Endometrium (tissue), 2 donors: ENCODE data around the gene ARHGDIB.
A peak's percentile ranks its signal among the peaks of the same experiment; 100 is the strongest.

Experiments used
- FAIRE-seq: peaks from 2 replicates; lab custom pipeline; 2012; peaks lifted over from hg19 to GRCh38; lab: Jason Lieb, UNC
- donor health status: control.
- donor health status: control.

The ARHGDIB gene

DNA sequence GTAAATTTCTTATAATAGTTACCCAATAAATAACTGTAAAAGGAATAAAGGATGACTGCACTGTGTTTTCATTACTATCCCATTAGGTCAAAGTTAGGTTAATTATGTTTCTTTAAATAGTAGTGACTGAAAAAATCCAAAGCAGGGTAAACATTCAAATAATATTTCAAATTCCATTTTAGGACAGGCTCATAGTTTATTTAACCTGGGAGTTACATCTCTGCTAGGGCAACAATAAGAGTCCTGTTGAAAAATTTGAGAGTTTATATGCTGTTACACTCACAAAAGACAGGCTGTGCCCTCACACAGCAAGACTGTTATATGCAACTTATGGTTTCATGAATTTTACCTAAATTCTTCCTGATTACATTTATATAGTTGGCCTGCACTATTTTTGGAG, 31.1 kb downstream of the ARHGDIB start:
- peak; percentile 96 for FAIRE-seq

DNA sequence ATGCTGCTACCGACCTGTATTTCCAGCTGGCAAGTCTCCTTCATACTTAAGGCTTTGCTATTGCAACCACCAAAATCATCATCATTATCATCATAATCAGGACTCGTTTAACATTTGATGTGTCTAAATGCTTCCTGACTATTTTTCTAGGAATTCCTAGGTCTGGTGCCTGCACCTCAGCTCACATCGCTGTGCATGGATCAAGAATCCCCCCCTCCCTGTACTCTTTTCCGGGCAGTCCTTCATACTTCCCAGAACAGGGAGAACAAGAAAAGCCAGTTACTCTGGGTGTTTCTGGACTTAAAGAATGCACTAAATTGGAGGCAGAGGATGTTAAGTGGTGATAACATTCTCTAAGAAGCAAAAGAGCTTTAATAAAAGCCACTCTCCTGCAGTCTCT, 32.5 kb downstream of the ARHGDIB start:
- peak; percentile 86 for FAIRE-seq

DNA sequence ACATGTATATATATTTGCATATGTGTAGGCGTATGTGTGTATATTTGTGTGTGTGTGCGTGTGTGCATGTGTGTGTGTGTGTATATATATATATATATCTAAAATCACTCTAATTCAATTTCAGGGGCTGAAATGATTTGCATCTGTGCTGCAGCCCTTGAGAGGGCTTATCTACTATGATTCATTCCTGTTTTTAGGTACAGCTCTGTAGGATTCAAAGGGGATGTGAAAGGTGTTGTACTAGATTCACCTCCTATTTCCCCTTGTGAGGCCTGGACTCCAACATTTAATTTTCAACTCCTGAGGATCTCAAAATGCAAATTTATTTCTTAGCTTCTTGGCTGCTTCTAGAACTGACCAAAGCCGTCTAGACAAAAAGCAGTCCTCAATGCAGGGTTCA, 34.1 kb downstream of the ARHGDIB start:
- FAIRE-seq: no peak

DNA sequence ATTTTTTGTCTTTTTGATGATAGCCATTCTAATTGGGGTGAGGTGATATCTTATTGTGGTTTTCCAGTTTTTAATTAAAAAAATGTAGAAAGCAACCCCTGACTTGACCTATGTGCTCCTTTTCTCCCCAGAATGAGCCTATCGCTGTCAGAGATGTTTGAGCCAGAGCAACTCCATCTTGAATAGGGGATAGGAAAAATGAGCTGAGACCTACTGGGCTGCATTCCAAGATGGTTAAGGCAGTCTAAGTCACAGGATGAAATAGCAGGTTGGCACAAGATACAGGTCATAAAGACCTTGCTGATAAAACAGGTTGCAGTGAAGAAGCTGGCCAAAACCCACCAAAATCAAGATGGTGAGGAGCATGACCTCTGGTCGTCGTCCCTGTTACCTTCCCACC, 36.9 kb downstream of the ARHGDIB start:
- no peak for FAIRE-seq

DNA sequence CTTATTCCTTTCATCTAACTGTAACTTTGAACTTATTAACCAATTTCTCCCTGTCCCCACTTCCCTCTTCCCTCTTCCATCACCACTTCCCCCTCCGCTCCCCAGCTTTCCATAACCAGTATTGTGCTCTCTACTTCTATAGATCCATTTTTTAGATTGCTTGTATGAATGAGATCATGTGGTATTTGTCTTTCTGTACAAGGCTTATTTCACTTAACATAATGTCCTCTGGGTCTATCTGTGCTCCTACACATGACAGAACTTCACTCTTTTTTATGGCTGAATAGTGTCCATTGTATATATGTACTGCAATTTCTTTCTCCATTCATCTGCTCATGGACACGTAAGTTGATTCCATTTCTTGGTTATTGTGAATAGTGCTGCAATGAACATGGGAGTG, 37.5 kb downstream of the ARHGDIB start:
- FAIRE-seq: no peak

DNA sequence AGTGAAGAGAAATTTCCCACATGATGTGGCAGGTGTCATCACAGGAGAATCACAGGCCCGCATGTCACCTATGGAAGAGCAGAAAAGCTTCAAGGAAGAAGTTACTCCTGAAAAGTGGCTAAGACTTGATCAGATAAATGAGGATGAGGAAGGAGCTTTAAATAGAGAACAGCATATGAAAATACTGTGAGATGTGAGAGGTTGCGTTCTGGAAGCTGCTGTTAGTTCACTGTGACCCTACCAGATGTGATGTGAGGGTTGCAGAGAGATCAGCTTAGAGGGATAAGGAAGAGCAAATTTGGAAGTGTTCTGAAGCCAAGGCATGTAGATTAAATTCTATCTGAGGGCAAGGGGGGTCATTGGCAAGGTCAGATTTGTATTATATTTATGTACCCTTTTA, 40.2 kb downstream of the ARHGDIB start:
- FAIRE-seq: no peak

DNA sequence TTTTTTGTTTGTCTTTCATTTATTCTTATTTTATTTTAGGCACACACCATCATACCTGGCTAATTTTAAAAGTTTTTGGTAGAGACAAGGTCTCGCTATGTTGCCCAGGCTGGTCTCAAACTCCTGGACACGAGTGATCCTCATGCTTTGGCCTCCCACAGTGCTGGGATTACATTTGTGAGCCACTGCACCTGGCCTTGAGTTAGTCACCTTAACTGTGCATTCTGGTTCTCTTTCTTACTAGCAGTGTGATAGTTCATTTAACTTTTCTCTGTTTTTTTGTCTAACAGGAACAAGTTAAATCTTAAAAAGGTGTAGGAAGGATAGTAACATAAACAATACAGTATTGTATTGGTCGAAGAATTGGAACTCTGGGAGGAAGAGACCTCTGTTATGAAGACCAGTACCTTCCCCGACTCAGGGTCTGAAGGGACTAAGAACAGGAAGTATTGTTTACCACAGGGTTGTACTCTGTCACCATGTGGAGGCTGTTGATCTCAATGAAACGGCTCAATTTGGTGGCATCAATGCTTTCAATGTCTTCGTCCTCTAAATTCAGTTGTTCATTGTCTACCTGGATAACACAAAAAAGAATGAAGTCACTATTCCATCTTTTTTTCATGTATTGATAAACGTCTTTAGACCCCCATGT, 40.8 kb downstream of the ARHGDIB start:
- no peak for FAIRE-seq

DNA sequence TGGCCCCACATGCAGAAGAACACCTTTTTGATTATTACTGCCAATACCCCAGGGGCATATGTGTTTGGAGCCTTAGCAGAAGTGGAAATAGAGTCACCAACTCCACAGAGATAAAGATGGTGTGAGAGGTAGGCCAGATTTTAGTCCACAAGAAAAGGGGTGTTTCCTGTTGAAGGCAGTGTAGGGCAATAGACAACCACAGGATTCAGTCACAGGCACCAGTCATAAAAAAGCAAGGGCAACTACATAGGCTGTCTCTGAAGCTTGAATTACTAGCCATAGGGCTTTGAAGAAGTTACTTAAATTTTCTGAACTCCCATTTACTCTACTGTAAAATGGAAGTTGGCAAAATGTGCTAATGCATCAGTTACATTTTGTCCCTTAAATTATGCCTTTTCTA, 41.9 kb downstream of the ARHGDIB start:
- FAIRE-seq: no peak

DNA sequence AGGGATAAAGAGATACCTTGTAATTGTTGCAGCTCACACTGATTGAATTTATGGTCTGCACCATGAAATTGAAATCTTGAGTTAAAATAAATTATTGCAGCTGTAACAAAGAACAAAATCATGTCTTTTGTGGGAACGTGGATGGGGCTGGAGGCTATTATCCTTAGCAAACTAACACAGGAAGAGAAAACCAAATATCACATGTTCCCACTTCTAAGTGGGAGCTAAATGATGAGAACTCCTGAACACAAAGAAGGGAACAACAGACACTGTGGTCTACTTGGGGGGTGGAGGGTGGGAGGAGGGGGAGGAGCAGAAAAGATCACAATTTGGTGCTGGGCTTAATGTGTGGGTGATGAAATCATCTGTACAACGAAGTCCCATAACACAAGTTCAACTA, 45.7 kb downstream of the ARHGDIB start:
- FAIRE-seq: no peak

DNA sequence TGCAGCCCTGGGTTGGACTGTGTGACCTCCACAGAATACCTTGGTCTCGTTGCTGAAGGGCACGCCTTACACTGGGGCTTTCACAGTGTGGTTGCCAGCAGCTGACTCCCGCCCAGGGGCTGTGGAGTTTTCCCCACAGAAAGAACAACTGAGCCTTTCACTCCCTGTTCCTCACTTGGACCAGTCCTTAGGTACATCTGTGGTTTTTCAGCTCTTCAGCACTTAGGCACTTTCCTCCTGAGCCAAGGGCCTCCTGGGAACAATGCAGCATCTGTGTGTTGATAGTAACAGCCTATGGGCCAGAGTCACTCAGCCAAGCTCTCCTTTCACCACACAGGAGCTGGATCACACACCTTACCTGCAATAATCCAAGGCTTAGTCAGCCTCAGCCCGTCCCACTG, 48.0 kb downstream of the ARHGDIB start:
- FAIRE-seq: no peak

DNA sequence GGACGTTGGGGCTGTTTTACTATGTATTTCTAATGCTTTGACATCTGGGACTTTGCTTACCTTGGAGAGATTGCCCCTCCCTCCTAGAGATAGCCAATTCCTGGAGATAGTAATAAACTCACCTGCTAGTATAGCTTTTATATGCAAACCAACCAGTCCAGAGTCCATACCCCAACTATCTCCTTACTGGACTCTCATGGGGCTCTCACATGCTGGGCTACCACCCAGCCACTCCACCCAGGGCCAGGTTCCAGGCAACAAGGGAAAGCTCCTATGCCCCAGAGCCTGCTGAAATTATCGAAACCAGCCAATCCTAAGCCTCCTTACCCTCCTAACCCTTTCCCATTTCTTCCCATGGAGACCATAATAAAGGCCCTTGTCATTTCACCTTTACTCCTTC, 50.3 kb downstream of the ARHGDIB start:
- no peak for FAIRE-seq

DNA sequence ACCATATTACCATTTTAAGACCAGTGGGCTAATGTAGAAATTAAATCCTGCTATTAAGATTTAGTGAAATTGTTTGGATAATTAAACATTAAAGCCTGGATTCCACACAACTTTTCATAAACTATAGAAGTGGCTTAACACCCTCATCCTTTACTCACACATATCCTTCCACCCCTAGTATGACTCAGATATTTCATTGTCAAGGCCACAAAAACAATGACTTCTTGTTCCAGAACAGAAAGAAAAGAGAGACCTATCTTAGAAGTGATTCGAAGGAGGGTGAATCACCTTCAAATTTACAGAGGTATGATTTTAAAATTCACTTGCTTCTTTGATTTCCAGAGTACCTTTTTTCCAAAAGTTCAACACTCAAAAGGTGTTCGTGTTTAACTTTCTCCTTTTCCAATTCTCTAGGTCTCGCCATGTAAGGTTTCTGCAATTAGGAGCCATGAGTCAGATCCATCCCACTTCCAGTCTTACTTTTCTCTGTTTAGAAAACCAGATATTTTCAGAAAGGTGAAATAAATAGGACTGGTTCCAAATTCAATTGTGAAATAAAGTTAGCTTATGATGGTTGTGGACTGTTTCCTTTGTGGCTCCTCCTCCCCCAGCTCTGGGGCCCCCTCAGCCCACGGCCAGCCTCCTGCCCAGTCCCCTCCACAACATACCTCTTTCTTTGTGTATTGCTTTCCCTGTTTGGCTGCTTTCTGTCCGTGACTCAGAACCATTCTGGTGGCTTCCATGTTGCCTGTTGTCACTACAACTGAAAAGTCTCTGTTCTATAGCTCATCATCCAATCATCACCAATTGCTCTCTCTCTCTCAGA, 51.1 kb downstream of the ARHGDIB start:
- FAIRE-seq: no peak

DNA sequence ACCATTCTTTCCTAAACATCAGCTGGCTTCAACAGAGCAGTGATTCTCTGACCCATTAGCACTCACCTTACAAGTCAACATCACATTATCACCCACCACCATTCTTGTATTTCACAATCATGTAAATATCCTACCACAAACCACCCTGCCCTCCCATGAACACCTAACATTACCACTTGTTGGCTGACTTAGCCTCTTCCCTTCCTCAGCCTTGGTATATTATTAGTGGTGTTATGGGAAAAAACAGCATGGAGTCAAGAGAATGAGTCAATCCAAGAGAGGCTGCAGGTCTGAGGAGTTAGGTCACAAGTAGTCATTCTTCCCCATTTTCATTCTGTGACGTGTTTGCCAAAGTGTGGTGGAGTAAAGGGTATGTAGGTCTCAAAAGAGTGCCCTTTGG, 53.4 kb downstream of the ARHGDIB start:
- no peak for FAIRE-seq

DNA sequence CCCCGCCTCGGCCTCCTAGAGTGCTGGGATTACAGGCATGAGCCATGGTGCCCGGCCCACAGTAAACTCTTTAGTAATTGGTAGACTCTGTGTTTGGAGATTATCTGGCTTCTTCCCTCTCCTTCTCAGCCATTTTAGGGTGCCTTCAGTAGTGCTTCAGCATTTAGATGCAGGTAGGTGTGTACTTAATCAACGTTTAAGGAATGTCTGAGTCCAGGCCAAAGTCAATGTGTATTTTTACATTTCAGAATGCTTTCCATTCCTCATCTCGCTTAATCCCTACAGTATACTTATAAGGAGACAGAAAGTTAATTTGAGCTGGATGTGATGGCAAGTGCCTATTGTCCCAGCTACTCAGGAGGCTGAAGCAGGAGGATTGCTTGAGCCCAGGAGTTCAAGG, 55.3 kb downstream of the ARHGDIB start:
- no peak for FAIRE-seq

DNA sequence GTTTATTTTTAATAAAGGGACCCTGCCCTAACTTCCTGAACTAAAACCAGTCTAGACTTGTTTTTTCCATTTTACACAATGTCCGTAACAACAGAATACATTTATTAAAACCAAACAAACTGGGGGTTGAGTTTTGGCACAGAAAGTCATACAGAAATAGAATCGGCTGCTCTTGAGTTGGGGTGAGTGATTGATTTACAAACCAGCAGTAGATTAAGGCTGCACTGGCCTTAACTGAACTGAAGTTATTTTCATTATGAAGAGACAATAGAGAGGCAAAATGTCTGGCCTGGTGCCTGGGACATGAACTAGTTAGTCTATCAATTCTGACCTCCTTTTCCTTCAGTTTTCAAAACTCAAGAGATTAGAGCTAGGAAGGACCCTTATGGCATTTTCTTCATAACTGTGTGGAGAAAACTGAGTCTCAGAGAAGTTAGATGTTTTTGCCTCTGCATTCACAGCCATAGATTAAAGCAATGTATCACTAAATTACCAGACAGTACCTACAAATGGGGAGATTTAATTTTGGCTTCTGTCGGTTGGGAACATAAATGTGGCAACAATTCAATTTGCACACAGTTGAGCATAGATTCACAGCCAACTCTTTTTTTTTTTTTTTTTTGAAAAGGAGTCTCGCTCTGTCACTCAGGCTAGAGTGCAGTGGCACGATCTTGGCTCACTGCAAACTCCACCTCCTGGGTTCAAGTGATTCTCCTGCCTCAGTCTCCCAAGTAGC, 56.0 kb downstream of the ARHGDIB start:
- no peak for FAIRE-seq

DNA sequence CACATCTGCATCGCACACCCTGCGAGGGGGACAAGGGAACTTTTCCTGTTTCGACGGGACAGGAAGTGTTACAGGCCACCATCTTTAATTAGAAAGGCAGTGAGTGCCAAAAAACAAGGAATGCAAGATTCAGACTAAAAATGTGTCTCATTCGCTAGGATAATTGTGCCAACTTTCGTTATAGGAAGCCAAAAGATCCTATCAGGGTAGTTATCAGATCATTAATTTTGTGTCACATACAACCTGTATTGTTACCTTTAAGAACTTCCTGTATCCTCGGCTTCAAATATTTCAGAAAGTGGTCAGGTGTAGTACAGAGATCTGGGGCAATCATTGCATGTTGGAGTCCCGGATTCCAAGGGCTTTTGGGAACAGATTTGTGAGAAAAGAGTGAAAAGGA, 56.5 kb downstream of the ARHGDIB start:
- FAIRE-seq: no peak

DNA sequence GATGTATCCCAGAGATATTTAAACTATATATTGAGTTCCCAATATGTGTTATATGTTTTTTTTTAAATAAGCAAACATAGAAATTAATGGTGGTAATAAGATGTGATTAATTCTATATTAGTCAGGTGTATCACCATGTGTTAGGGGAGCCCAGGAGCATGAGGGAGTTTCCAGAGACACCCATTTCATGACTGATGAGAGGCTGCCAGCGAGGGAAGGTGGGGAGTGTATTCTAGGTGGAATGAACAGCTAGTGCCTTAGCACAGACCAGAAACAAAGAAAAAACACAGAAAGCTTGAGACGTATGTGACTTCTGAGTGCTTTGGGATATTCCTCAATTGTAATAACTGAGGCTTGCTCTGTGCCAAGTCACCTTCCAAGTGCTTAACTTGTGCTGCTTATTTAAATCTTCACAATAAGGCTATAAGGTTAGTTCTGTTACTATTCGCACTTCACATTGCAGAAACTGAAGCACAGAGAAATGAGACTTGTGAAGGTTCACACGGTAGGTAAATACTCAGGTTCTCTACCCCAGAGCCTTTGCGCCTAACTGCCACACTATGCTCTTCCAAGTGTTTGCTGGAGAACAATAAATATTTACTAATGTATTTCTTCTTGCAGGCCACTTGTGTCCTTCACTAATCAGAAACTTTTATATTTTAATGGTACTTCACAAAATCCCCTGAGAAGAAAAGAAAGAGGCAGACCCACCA, 57.9 kb downstream of the ARHGDIB start:
- no peak for FAIRE-seq

DNA sequence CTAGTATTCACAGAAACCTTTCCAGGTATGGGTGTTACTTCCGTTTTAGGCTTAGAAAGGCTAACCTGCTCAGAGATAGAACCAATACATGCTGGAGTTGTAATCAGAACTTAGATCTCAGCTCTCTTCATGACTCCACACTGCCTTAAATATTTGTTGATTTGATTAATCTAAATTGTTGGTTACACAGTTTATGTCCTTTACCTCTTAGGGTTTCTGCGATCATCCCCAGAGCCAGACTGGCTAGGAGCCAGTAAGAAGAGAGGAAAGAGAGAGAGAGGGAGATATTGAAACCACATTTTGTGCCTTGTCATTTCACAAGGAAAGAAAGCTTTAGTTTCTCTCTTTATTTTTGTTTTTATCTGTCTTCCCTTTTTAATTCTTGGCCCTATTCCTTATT, 58.9 kb downstream of the ARHGDIB start:
- no peak for FAIRE-seq

DNA sequence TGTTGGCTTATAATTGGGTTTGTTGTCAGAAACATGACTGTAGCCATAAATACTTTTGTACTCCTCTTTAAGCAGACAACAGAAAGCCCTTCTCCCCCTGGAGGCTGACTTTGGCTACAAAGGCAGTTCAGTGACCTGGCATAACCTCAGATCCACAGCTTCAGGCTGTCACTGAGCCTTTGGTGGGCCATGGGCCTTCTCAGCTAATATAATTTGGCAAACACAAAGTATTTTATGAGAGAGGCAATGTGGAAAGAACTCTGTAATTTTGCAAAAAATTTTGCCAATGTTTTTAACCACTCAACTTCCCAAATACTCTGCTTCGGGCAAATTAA, 60.2 kb downstream of the ARHGDIB start:
- no peak for FAIRE-seq

DNA sequence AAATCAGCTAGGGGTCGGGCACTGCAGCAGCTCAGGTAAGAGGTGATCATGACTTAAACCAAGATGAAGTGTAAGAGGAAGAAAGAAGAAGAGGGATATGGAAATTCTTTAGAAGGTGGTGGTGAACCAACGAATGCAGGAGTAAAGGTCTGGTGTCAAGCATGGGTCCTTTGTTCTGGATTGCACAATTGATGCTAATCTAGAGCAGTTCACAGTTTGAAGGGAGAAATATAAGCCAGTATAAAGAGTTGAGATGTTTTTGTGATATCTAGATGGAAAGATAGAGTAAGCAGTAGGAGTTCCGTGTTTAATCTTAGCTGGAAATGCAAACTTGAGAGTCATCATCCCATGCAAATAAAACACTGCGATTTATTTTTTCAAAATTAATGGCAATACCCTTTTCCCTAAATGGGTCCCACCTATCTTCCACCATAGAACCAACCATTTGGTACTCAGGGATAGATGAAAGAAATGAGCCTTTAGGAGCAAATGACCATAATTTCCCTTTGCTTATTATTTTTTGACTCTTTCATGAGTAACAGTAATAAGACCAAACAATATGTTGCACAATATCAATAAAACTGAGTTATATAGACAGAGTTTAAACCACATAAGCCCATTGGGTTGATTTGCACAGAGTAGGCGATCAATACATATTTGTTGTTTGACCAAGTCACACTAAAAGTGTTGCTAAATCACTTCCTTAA, 60.7 kb downstream of the ARHGDIB start:
- no peak for FAIRE-seq

DNA sequence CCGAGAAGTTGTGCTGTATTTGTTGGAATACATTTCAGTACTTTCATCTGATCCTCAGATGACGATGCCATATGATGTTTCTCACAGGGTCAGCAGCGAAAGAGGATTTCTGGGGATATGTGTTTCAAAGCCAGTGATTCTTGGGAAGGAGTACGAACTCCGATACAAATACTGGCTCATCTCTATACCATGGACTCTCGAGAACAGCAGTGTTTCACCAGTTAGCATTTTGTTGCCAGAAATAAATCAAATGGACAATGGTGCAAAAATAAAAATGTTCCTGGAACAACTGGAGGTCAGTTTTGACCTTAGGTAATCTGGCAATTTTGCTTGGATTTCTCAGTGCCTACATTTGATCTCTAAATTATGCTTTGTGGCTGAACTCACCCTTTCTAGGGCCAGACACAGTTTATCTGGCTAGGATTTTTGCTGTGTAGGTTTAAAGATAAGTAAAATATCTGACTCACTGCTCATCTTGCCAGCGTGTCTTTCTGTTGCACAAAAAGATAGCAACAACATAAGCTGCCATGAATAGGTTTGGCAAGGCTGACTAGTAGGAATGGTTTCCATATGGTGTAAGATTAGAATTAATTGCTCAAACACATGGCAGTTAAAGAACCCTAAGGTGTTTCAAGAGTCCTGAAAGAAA, 64.8 kb downstream of the ARHGDIB start:
- FAIRE-seq: no peak
